Stimulated activated CD4-positive, alpha-beta T cell treated with anti-CD3 and anti-CD28 coated beads, TNF-alpha, amount 100 ng/mL, for 24 hours (primary cell): Measurements from ENCODE around the gene LRRC75A.
"Not testable (repeated sequence)": the region's sequence is repeated elsewhere in the genome, so short reads cannot be mapped to it uniquely, and the experiment has no call there.

Experiments
- DNase-seq, 3 experiments: peaks; one replicate each; pipeline ENCODE4 v3.0.0-alpha.2; 2020; ENCODE audit warnings: low read depth in 3 of 3

The LRRC75A gene, protein sequence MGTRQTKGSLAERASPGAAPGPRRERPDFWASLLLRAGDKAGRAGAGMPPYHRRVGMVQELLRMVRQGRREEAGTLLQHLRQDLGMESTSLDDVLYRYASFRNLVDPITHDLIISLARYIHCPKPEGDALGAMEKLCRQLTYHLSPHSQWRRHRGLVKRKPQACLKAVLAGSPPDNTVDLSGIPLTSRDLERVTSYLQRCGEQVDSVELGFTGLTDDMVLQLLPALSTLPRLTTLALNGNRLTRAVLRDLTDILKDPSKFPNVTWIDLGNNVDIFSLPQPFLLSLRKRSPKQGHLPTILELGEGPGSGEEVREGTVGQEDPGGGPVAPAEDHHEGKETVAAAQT

GRCh38 chr17:16491703-16492612 lies at the start of gene LRRC75A:
TSS of gene LRRC75A (minus strand) at chr17:16492193. CDS start at chr17:16491990, 203 bp downstream.
- DNase-seq = peak; percentile 18 to 55 (median 21)

DNA sequence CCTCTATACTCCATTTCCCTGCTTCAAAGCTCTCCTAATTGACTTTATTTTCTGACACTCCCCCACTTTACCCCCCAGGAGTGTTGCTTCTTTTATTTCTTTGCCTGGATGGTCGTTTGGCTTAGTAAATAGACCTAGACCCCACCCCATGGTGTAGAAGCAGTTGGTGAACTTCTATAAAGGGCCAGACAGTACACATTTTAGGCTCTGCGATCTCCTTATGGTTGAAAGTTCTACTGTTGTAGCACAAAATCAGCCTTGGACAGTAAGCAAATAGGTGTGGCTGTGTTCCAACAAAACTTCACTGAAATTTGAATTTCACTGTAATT lies 45.1 kb upstream of the LRRC75A start:
- DNase-seq = no peak

DNA sequence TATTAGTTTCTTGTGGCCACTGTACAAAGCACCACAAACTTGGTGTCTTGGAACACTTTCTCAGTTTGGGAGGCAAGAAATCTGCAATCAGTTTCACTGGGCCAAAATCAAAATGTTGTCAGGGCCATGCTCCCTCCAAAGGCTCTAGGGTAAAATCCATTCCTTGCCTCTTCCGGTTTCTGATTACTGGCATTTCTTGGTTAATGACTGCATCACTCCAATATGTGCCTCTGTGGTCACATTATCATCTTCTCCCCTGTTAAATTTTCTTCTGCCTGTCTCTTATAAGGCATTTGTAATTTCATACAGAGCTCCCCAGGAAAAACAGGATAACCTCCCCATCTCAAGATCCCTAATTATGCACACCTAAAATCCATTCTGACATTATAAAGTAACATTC lies 42.2 kb upstream of the LRRC75A start:
- DNase-seq = no peak

GRCh38 chr17:16529906-16530305 lies 37.9 kb upstream of the LRRC75A start:
- DNase-seq = no peak

DNA sequence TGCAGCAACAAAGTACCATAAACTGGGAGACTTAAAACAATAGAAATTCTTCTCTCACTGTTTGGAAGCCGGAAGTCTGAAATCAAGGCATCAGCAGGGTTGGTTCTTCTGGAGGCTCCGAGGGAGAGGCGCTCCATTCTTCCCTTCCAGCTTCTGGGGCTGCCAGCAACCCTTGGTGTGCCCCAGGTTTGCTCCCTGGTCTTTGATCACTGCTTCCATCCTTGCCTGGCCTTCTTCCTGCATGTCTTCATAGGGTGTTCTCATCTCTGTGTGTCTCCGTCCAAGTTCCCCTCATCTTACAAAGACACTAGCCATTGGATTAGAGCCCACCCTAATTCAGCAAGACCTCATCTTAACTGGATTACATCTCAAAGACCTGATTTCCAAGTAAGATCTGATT lies 35.3 kb upstream of the LRRC75A start:
- DNase-seq = no peak

- DNase-seq = not testable (repeated sequence)
Measured at GRCh38 chr17:16525556-16525955, 33.6 kb upstream of the LRRC75A start.

DNA sequence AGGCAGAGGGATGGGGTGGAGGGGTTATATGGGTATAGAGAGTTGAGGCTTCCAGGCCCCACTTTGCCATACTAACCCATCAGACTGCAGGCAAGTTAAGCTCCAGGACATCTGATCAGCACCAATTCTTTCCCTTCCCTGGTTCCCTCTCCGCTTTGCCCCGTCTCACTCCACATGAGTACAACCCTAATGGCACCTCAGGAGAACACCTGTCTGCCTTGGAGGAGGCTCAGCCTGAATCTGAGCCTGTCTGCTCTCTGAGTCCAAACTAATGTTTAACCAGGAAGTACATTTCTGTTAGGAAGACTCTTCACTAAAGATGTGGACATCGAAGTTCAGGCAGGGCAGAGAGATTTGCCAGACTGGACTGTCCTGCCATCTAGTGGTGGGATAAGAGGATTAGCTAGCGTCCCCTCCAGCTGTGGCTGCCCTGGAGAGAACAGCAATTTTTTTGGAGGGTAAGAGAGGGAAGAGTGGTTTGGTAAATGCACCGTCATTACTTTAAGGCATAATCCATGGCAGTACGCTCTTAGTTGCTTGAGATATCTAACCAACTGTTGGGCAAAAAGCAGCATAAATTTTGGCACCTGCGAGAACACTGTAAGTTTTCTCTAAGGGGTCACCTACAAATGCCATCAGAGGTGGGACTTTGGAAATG lies 29.2 kb upstream of the LRRC75A start:
- peak; percentile 19 to 48 (median 32) for DNase-seq

GRCh38 chr17:16519021-16519420 lies 27.0 kb upstream of the LRRC75A start:
- no peak for DNase-seq

DNA sequence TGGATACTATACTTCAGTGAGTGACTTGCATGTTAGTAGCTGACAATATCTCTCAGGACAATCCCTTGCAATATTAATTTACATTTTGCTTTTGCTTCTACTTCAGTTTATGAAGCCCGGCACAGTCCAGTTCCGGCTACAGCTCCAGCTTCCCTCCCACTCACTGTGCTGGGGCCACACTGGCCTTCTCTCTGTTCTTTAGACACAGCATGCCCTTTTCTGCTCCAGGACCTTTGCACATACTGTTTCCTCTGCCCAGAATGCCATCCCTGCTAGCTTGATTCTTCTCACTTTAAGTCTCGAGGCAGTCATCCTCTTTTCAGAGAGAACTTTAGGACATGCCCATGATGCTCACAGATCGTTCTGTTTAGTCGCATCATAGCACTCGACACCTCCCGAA lies 25.5 kb upstream of the LRRC75A start:
- no peak for DNase-seq

GRCh38 chr17:16516594-16517051 lies 24.6 kb upstream of the LRRC75A start:
- no peak for DNase-seq

DNA sequence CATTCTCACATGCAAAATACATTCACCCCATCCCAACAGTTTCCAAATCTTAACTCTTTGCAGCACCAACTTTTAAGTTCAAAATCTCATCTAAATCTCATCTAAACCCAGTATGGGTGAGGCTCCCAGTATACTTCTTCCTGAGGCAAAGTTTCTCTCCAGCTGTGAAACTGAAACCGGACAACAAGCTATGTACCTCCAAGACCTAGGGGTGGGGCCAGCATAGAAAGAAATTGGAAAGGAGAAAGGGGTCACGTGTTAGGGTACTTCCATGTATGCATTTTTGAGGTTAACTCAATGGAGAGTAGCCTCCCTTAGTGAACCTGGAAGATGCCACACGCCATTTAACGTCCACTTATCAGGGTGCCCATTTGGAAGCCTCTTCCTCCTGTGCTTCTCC lies 23.9 kb upstream of the LRRC75A start:
- no peak for DNase-seq

- DNase-seq = no peak
Measured at GRCh38 chr17:16513873-16514272, 21.9 kb upstream of the LRRC75A start.

GRCh38 chr17:16512011-16512410 lies 20.0 kb upstream of the LRRC75A start:
- no peak for DNase-seq

DNA sequence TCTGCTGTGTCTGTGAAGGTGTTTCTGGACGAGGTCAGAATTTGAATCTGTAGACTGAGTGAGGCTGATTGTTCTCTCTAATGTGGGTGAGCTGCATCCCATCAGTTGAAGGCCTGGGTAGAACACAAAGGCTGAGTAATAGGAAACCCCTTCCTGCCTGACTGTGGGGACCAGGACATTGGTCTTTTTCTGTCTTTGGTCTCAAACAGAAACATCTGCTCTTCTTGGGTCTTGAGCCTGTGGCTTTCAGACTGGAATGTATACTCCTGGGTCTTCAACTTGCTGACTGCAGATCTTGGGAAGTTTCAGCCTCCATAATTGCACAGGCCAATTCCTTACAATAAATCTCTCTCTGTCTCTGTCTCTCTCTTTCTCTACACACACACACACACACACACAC lies 19.6 kb upstream of the LRRC75A start:
- DNase-seq = no peak

GRCh38 chr17:16507918-16508533 lies 16.0 kb upstream of the LRRC75A start:
- no peak for DNase-seq

DNA sequence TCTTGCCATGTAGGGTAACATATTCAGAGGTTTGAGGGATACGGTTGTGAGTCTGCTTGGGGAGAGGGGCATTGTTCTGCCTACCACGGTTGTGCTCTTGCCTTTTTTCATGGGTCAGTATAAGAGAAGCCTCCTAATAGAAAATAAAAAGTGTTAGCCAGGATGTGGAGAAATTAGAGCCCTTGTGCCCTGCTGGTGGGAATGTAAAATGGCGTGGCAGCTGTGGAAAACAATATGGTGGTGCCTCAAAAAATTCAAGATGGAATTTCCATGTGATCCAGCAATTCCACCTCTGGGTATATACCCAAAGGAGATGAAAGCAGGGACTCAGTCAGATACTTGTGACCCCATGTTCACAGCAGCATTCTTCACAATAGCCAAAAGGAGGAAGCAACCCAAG lies 14.2 kb upstream of the LRRC75A start:
- no peak for DNase-seq

DNA sequence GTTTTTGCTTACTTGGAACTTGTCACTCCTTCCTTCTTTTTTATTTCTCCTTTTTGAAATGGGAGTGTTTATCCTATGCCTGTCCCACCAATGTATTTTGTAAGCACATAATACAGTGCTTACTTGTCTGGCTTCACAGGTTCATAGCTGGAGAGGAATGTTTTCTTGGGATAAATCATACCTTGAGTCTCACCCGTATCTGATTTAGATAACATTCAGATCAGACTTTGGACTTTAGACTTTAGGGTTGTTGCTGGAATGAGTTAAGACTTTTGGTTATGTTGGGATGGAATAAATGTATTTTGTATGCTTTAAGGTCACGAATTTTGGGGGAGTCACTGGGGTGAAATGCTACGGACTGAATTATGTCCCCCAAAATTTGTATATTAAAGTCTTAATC lies 13.0 kb upstream of the LRRC75A start:
- no peak for DNase-seq

DNA sequence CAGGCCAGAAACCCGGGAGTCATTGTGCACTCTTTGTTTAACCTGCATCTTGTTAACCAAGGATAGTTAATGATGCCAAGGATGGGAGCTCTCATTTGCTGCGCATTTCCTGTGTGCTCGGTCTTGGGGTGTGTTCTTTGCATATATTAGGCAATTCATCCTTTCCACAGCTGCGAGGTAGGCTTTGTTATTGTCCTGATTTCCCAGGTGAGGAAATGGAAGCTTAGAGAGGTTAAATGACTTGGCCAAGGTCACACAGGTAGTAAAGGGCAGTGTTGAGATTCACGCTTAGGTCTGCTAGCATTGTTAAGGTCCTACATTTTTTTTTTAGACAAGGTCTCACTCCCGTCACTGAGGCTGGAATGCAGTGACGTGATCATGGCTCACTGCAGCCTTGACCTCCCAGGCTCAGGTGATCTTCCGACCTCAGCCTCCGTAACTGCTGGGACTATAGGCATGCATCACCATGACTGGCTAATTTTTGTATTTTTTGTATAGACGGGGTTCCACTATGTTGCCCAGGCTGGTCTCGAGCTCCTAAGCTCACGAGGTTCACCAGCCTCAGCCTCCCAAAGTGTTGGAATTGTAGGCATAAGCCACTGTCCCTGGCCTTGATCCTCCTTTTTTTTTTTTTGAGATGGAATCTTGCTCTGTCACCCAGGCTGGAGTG lies 5.0 kb upstream of the LRRC75A start:
- DNase-seq = no peak

GRCh38 chr17:16495980-16496819 lies 4.2 kb upstream of the LRRC75A start:
- DNase-seq = no peak

DNA sequence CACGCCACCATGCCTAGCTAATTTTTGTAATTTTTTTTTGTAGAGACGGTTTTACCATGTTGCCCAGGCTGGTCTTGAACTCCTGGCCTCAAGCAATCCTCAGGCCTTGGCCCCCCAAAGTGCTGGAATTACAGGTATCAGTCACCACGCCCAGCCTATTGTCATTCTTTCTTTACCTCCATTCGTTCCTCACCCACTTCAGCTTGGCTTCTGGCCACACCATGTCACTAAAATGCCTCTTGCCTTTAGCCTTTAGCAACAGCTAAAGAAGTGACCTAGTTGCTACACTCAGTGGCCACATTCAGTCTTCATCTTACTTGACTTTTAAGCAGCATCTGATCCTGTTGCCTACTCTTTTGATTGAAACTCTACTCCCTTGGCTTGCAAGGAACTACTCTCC lies 3.6 kb upstream of the LRRC75A start:
- no peak for DNase-seq

- DNase-seq = no peak
Measured at GRCh38 chr17:16494059-16494458, 2.1 kb upstream of the LRRC75A start.
